Endothelial cell of umbilical vein (primary cell): Measurements from ENCODE around the gene SLC28A1.

Source experiments
- CTCF ChIP-seq, 2 donors: IDR thresholded peaks; 1 replicate in 1 of 2; 2 replicates in 1 of 2; pipeline ENCODE4 v1.5.1; 2011; ENCODE audit warnings: low read length in 2 of 2, mild to moderate bottlenecking in 2 of 2, moderate library complexity in 2 of 2, control low read depth in 1 of 2, inconsistent platforms in 1 of 2, low read depth in 1 of 2; ENCODE audit not compliant: insufficient read depth in 1 of 2; ENCODE audit errors: extremely low read depth in 1 of 2
- FOS ChIP-seq: IDR thresholded peaks from 2 replicates; pipeline ENCODE4 v1.6.1; 2011; ENCODE audit warnings: mild to moderate bottlenecking, low read length, moderate library complexity, borderline replicate concordance; ENCODE audit not compliant: insufficient read depth
- MAX ChIP-seq: IDR thresholded peaks from 2 replicates; pipeline ENCODE4 v1.6.1; 2011; ENCODE audit not compliant: insufficient read depth, insufficient read length
- MYC ChIP-seq: IDR thresholded peaks from one replicate; pipeline ENCODE4 v1.6.1; 2011; ENCODE audit warnings: mild to moderate bottlenecking, low read depth, low read length
- POLR2A ChIP-seq: IDR thresholded peaks from 2 replicates; pipeline ENCODE4 v1.6.1; 2012; ENCODE audit warnings: low read depth, mild to moderate bottlenecking, control low read depth, low read length
- POLR2AphosphoS5 ChIP-seq: IDR thresholded peaks from 2 replicates; pipeline ENCODE4 v1.6.1; 2012; ENCODE audit warnings: low read depth, mild to moderate bottlenecking, control low read depth, low read length, moderate library complexity; ENCODE audit not compliant: insufficient read depth

- TF ChIP-seq CTCF (IDR thresholded peaks at IDR 0.05; ENCODE audit: extremely low read depth in 1 of 2, insufficient read depth in 1 of 2, low read depth in 1 of 2, low read length in 2 of 2) (no peak), POLR2A (no peak), POLR2AphosphoS5 (no peak), MYC (no peak), MAX (no peak), FOS (no peak)
These were observed 77.2 kb downstream of the SLC28A1 start for GRCh38 chr15:84961707-84962106.
